Heart left ventricle (tissue), 13 donors: ENCODE measurements around the gene GPR176.

Experiments
- CTCF ChIP-seq, 12 donors: fragments of 200-600 bp; sonication (generic) in 4 of 12; IDR thresholded peaks; one replicate each; pipeline versions ENCODE4 v1.5.0 to v1.8.0; 2018 to 2022; ENCODE audit warnings: antibody characterized with exemption in 12 of 12, mild to moderate bottlenecking in 5 of 12
- POLR2A ChIP-seq, 2 donors: fragments of 450-650 bp; IDR thresholded peaks; one replicate each; pipeline ENCODE4 v1.6.1; 2017; ENCODE audit warnings: antibody characterized with exemption in 2 of 2, mild to moderate bottlenecking in 2 of 2, moderate library complexity in 2 of 2
- donor health status: ischemic (EF 13 %, LVEDD 7.1; RV severe dilation, severe dysfunction).
- donor health status: DM: no; HTN: yes; CAD: no.
- donor health status: DM: no; HTN: no; CAD: no.
- donor health status: ischemic (EF 25% LVEDD 6.9; RV normal size, moderate dysfunction).
- donor health status: ischemic (EF 25% LVEDD 5.7; RV mildly dilated, moderate dysfunction).
- donor health status: ischemic (EF 35%, LVEDD 5.7; RV mildly dilated, moderate dysfunction).
- donor health status: nonischemic (EF 11% LVEDD 7.7; RV severe dilation, severe dysfunction).
- donor health status: DM: yes; HTN: yes; CAD: no.
- donor health status: PGD.
- donor health status: ischemic (EF 29% LVEDD 5.4; RV normal size, mild dysfunction).
- donor health status: nonischemic (EF 23%, LVEDD 6.1; RV moderate dilation, normal function).

GRCh38 chr15:39837454-39837853, 82.6 kb downstream of the GPR176 start:
- TF ChIP-seq CTCF (IDR thresholded peaks at IDR 0.05) (no peak), POLR2A (IDR thresholded peaks at IDR 0.05) (no peak)
